GM19023 (cell line): ENCODE data around the gene PIK3AP1.

Source experiments
- ATAC-seq: cut with Tn5 transposase; IDR thresholded peaks from one replicate; pipeline ENCODE4 v1.9.1; 2021; ENCODE audit warnings: mild to moderate bottlenecking, moderate library complexity; ENCODE audit not compliant: unreplicated experiment

Gene PIK3AP1

GRCh38 chr10:96646751-96647166, 73.6 kb downstream of the PIK3AP1 start:
- ATAC-seq = no peak

GRCh38 chr10:96646301-96646700, 74.0 kb downstream of the PIK3AP1 start:
- ATAC-seq = no peak

GRCh38 chr10:96645191-96645721, 75.1 kb downstream of the PIK3AP1 start:
- no peak for ATAC-seq

GRCh38 chr10:96643920-96644319, 76.4 kb downstream of the PIK3AP1 start:
- ATAC-seq = no peak

GRCh38 chr10:96642973-96643372, 77.3 kb downstream of the PIK3AP1 start:
- ATAC-seq = no peak

GRCh38 chr10:96642530-96642929, 77.8 kb downstream of the PIK3AP1 start:
- ATAC-seq = no peak

GRCh38 chr10:96641396-96642295, 78.7 kb downstream of the PIK3AP1 start:
- ATAC-seq = no peak

- no peak for ATAC-seq
These were observed 80.4 kb downstream of the PIK3AP1 start for GRCh38 chr10:96639899-96640298.

- ATAC-seq = no peak
These were observed 81.6 kb downstream of the PIK3AP1 start for GRCh38 chr10:96638696-96639095.

GRCh38 chr10:96638120-96638519, 82.2 kb downstream of the PIK3AP1 start:
- no peak for ATAC-seq

- no peak for ATAC-seq
These were observed 82.6 kb downstream of the PIK3AP1 start for GRCh38 chr10:96637709-96638108.

GRCh38 chr10:96636551-96636950, 83.8 kb downstream of the PIK3AP1 start:
- ATAC-seq = no peak

- ATAC-seq = no peak
These were observed 87.2 kb downstream of the PIK3AP1 start for GRCh38 chr10:96632974-96633710.

GRCh38 chr10:96627292-96627691, 93.0 kb downstream of the PIK3AP1 start:
- ATAC-seq = no peak

- ATAC-seq = no peak
These were observed 93.5 kb downstream of the PIK3AP1 start for GRCh38 chr10:96626795-96627194.

- ATAC-seq = no peak
These were observed 95.1 kb downstream of the PIK3AP1 start for GRCh38 chr10:96625173-96625572.

GRCh38 chr10:96622013-96622787, 98.1 kb downstream of the PIK3AP1 start:
- no peak for ATAC-seq

- ATAC-seq = no peak
These were observed 100.2 kb downstream of the PIK3AP1 start for GRCh38 chr10:96619796-96620773.

- no peak for ATAC-seq
These were observed 101.2 kb downstream of the PIK3AP1 start for GRCh38 chr10:96619120-96619519.

GRCh38 chr10:96618653-96619052, 101.7 kb downstream of the PIK3AP1 start:
- no peak for ATAC-seq
